ENCODE measurements around the gene FURIN.
"Not testable (repeated sequence)": the region's sequence is repeated elsewhere in the genome, so short reads cannot be mapped to it uniquely, and the experiment has no call there.

Gene FURIN

GRCh38 chr15:90903733-90904536 lies 35.5 kb downstream of the FURIN start:
- no peak for DNase-seq

- DNase-seq = no peak
These were observed 36.4 kb downstream of the FURIN start for GRCh38 chr15:90904746-90905145.

GRCh38 chr15:90905306-90906180 lies 37.2 kb downstream of the FURIN start:
- no peak for DNase-seq

GRCh38 chr15:90906181-90906849 lies 37.9 kb downstream of the FURIN start:
- no peak for DNase-seq

GRCh38 chr15:90907051-90907660 lies 38.8 kb downstream of the FURIN start:
- no peak for DNase-seq

- no peak for DNase-seq
These were observed 39.6 kb downstream of the FURIN start for GRCh38 chr15:90907838-90908507.

GRCh38 chr15:90909449-90909848 lies 41.1 kb downstream of the FURIN start:
- DNase-seq = not testable (repeated sequence)

GRCh38 chr15:90909976-90910375 lies 41.6 kb downstream of the FURIN start:
- no peak for DNase-seq

- no peak for DNase-seq
These were observed 42.3 kb downstream of the FURIN start for GRCh38 chr15:90910441-90911301.

GRCh38 chr15:90911302-90911623 lies 42.9 kb downstream of the FURIN start:
- DNase-seq = no peak

GRCh38 chr15:90911906-90912769 lies 43.8 kb downstream of the FURIN start:
- DNase-seq = no peak

- DNase-seq = no peak
These were observed 44.3 kb downstream of the FURIN start for GRCh38 chr15:90912770-90913075.

- DNase-seq = no peak
These were observed 45.1 kb downstream of the FURIN start for GRCh38 chr15:90913398-90913944.

GRCh38 chr15:90914305-90915080 lies 46.1 kb downstream of the FURIN start:
- no peak for DNase-seq

- DNase-seq = no peak
These were observed 46.9 kb downstream of the FURIN start for GRCh38 chr15:90915216-90915807.

GRCh38 chr15:90915808-90916440 lies 47.5 kb downstream of the FURIN start:
- DNase-seq = no peak

GRCh38 chr15:90916461-90916860 lies 48.1 kb downstream of the FURIN start:
- DNase-seq = no peak

- DNase-seq = no peak
These were observed 49.2 kb downstream of the FURIN start for GRCh38 chr15:90917569-90917968.

All from T-helper 9 cell (primary cell).